HepG2 (cell line): Measurements from ENCODE around the gene CARD16. TPM values are rescaled to one million over a fixed set of nuclear protein-coding genes. Genes with fewer than 3 reads are reported as not detected.

ENCODE experiments used
- ATAC-seq: fragments of 200-7000 bp; cut with Tn5 transposase; 3 replicates; pipeline ENCODE4 v1.9.1; 2020; ENCODE audit warnings: mild to moderate bottlenecking, moderate library complexity
- BruUV-seq: library from RNA; stranded (reverse); fragments of 400-500 nt; replicated peaks from 2 replicates; lab custom pipeline; 2021; lab: Mats Ljungman, UMichigan
- CTCF ChIA-PET: fragments of 300-600 bp; formaldehyde crosslinking; extraction: SDS; loops from one replicate; lab custom pipeline; 2021; ENCODE audit warnings: low total read pairs, inconsistent platforms, low intra/inter-chr PET ratio; lab: Yijun Ruan, JAX
- POLR2A ChIA-PET: fragments of 350-600 bp; sonication (Branson Sonifier 250); formaldehyde crosslinking; loops from one replicate; lab custom pipeline; 2020; ENCODE audit warnings: antibody characterized with exemption, inconsistent platforms; lab: Yijun Ruan, JAX
- DNase-seq: peaks from one replicate; pipeline ENCODE4 v3.0.0-alpha.2; 2015; ENCODE audit warnings: low spot score
- FAIRE-seq: peaks from 3 replicates; lab custom pipeline; 2011; peaks lifted over from hg19 to GRCh38; lab: Jason Lieb, UNC
- H2AFZ ChIP-seq: one replicate; pipeline ENCODE4 v1.6.1; 2011; ENCODE audit warnings: low read length, inconsistent platforms
- H3K27ac ChIP-seq: fragments of 300-600 bp; 3 replicates; pipeline ENCODE4 v1.8.0; 2011; ENCODE audit warnings: mixed run types, mild to moderate bottlenecking, mixed read lengths, low read length, inconsistent platforms; ENCODE audit not compliant: insufficient read depth; ENCODE audit errors: extremely low read length
- H3K27me3 ChIP-seq, 2 experiments: fragments of 200-600 bp in 1 of 2; 2 replicates in 1 of 2; 3 replicates in 1 of 2; pipeline versions ENCODE4 v1.6.0 to v1.8.0; 2011; ENCODE audit warnings: low read length in 2 of 2, mild to moderate bottlenecking in 2 of 2, moderate library complexity in 2 of 2, inconsistent platforms in 1 of 2; ENCODE audit not compliant: insufficient read depth in 2 of 2, control insufficient read depth in 1 of 2
- H3K36me3 ChIP-seq, 2 experiments: fragments of 200-600 bp in 1 of 2; replicated peaks in 1 of 2; 2 replicates in 1 of 2; 3 replicates in 1 of 2; pipeline versions ENCODE4 v1.5.1 to v1.8.0; 2011; ENCODE audit warnings: low read length in 2 of 2, inconsistent platforms in 1 of 2; ENCODE audit not compliant: insufficient read depth in 2 of 2, control insufficient read depth in 1 of 2
- H3K4me1 ChIP-seq: 2 replicates; pipeline ENCODE4 v1.5.1; 2012; ENCODE audit warnings: low read length, inconsistent platforms; ENCODE audit not compliant: insufficient read depth
- H3K4me2 ChIP-seq: 2 replicates; pipeline ENCODE4 v1.6.0; 2011; ENCODE audit warnings: low read depth, low read length, inconsistent platforms
- H3K4me3 ChIP-seq, 3 experiments: fragments of 200-600 bp in 1 of 3; sonication (generic), shearing (Covaris generic) in 1 of 3; replicated peaks in 1 of 3; 2 replicates each; pipeline ENCODE4 v1.5.1; 2011 to 2016; ENCODE audit warnings: low read length in 3 of 3, inconsistent platforms in 2 of 3, low read depth in 2 of 3, mild to moderate bottlenecking in 2 of 3, control low read depth in 1 of 3, mixed read lengths in 1 of 3; ENCODE audit not compliant: insufficient read depth in 1 of 3
- H3K79me2 ChIP-seq: one replicate; pipeline ENCODE4 v1.6.1; 2011; ENCODE audit warnings: low read length, inconsistent platforms; ENCODE audit not compliant: insufficient read depth
- H3K9ac ChIP-seq: 2 replicates; pipeline ENCODE4 v1.6.0; 2011; ENCODE audit warnings: mild to moderate bottlenecking, low read depth, low read length, inconsistent platforms; ENCODE audit not compliant: insufficient read depth
- H3K9me3 ChIP-seq: 2 replicates; pipeline ENCODE4 v1.5.1; 2012; ENCODE audit warnings: mild to moderate bottlenecking, low read length
- H4K20me1 ChIP-seq: 2 replicates; pipeline ENCODE4 v1.6.0; 2011; ENCODE audit warnings: inconsistent platforms, mild to moderate bottlenecking, low read length, moderate library complexity; ENCODE audit not compliant: insufficient read depth
- BCL6 ChIP-seq: IDR thresholded peaks from 2 replicates; pipeline ENCODE4 v1.6.1; 2016; ENCODE audit warnings: missing genetic modification reagents, missing compliant biosample characterization
- MNT ChIP-seq: fragments of 450-650 bp; IDR thresholded peaks from 2 replicates; pipeline ENCODE4 v1.6.1; 2016
- NFRKB ChIP-seq: fragments of 450-650 bp; IDR thresholded peaks from 2 replicates; pipeline ENCODE4 v1.6.1; 2017
- PLSCR1 ChIP-seq: sonication (generic); formaldehyde crosslinking; IDR thresholded peaks from 2 replicates; pipeline ENCODE4 v1.5.0; 2020; ENCODE audit warnings: missing genetic modification reagents, mild to moderate bottlenecking, borderline replicate concordance
- RFX5 ChIP-seq: IDR thresholded peaks from 2 replicates; pipeline ENCODE4 v1.6.1; 2011; ENCODE audit warnings: low read depth, low read length, improper control_type of control experiment
- THRA ChIP-seq: sonication (generic); formaldehyde crosslinking; IDR thresholded peaks from 2 replicates; pipeline ENCODE4 v1.4.0; 2020; ENCODE audit warnings: missing genetic modification reagents, borderline replicate concordance
- ZNF224 ChIP-seq: sonication (generic); formaldehyde crosslinking; IDR thresholded peaks from 2 replicates; pipeline ENCODE4 v1.5.0; 2020; ENCODE audit warnings: mild to moderate bottlenecking, missing genetic modification reagents
- ZNF510 ChIP-seq: sonication (generic); formaldehyde crosslinking; IDR thresholded peaks from 2 replicates; pipeline ENCODE4 v1.4.0; 2020; ENCODE audit warnings: low read depth, mild to moderate bottlenecking, missing genetic modification reagents
- ZNF674 ChIP-seq: sonication (generic); formaldehyde crosslinking; IDR thresholded peaks from 2 replicates; pipeline ENCODE4 v1.5.0; 2020; ENCODE audit warnings: low read depth, mild to moderate bottlenecking, missing genetic modification reagents
- ZNF784 ChIP-seq: sonication (generic); formaldehyde crosslinking; IDR thresholded peaks from 2 replicates; pipeline ENCODE4 v1.5.1; 2020; ENCODE audit warnings: missing genetic modification reagents, mild to moderate bottlenecking, borderline replicate concordance
- ZNF883 ChIP-seq: sonication (generic); formaldehyde crosslinking; IDR thresholded peaks from 2 replicates; pipeline ENCODE4 v1.5.1; 2020; ENCODE audit warnings: mild to moderate bottlenecking, missing genetic modification reagents; ENCODE audit errors: not compliant biosample characterization
- WGBS: methylation state at CpG from one replicate; pipeline ENCODE4 v1.1.6; 2017; ENCODE audit warnings: low lambda C conversion rate; 5-methylcytosine and 5-hydroxymethylcytosine counted together
- in situ Hi-C: cut with HindIII; loops from 2 replicates; pipeline ENCODE4 v1.10.0; 2017; ENCODE audit warnings: low pct_unique_long_range_greater_than_20kb; ENCODE audit not compliant: extremely low pct_ligation_motif_present
- intact Hi-C: fragments of 100-400 bp; cut with micrococcal nuclease; formaldehyde crosslinking; loops from one replicate; pipeline ENCODE4 v1.10.0; 2022; ENCODE audit not compliant: unreplicated experiment
- polyA plus RNA-seq, 8 experiments: library from polyadenylated mRNA; depleted of rRNA in 3 of 8; stranded (reverse) in 7 of 8; unstranded in 1 of 8; fragments of >200 nt; fragmentation: Illumina TruSeq in 4 of 8; extraction: Trizol in 4 of 8; gene quantifications; 2 replicates each; pipeline versions ENCODE4 v1.2.1 to v1.2.3, GENCODE V29; 2011 to 2016; ENCODE audit warnings: low read depth in 4 of 8, missing spikeins in 1 of 8, mixed read lengths in 1 of 8; ENCODE audit not compliant: insufficient read depth in 1 of 8
- total RNA-seq, 5 experiments: library from RNA; depleted of rRNA; stranded (reverse); fragments of >200 nt; fragmentation: Illumina TruSeq; extraction: Trizol; gene quantifications; 2 replicates each; pipeline ENCODE4 v1.2.3, GENCODE V29; 2016; ENCODE audit warnings: low read depth in 1 of 5
- TF ChIP-seq, protein P1 (sequence below): sonication (generic); formaldehyde crosslinking; IDR thresholded peaks from 2 replicates; pipeline ENCODE4 v1.8.1; 2023; ENCODE audit warnings: mild to moderate bottlenecking, moderate library complexity, missing genetic modification reagents

Gene CARD16
- total and polyA plus RNA-seq, 2 of the 13 experiments (the other 11 are each of a cell fraction or from before 2014, with no cell fraction given) = 0.34 TPM; not detected in 1

DNA sequence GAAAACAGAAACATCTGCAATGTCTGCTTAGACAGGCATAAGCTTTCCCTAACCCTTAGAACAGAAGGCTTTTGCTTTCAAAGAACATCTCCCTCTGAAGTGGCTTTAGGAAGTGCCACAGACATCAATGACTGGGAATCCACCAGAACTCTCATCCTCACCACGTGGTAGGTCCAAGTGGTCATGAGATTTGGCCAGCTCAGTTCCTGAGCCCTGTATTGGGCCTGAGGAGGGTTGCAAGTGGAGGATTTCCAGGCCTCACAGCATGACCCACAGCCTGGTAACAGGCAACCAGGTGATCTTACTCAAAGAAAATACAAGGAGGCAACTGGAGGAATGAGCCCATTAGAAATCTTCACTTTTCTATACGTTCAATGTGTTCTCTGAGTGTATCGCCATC lies 11.8 kb downstream of the CARD16 start:
- WGBS = 77% methylated on average over 2 of the region's 3 CpGs
- H3K9ac ChIP-seq = no peak overlapping the region
- ATAC-seq (no peak), FAIRE-seq (no peak), DNase-seq (no peak)
- no peaks in the 10 kb centered on the region for H3K79me2 ChIP-seq
- peaks cover 13% of the 10 kb centered on the region for H3K4me1 ChIP-seq
- no peaks in the 10 kb centered on the region for H4K20me1 ChIP-seq
- H3K27me3 ChIP-seq = no peaks in the 10 kb centered on the region
- no peak overlapping the region for H3K4me2 ChIP-seq
- no TSS peak for BruUV-seq
- H3K36me3 ChIP-seq = no peaks in the 10 kb centered on the region
- in situ Hi-C loops (no loop called here), intact Hi-C loops (no loop called here)
- POLR2A ChIA-PET = no interaction called here
- H3K27ac ChIP-seq = no peak overlapping the region
- CTCF ChIA-PET = no interaction called here
- H2AFZ ChIP-seq = no peak overlapping the region
- H3K4me3 ChIP-seq = no peak overlapping the region
- no peaks in the 10 kb centered on the region for H3K9me3 ChIP-seq
- TF ChIP-seq BCL6 (CRISPR knock-in tag) = 0 out of 2 replicates have a peak, but pooled peaks have one; percentile 12
- 0 out of 2 replicates have a peak, but pooled peaks have one; percentile 9 for TF ChIP-seq MNT
- no peak for TF ChIP-seq THRA

DNA sequence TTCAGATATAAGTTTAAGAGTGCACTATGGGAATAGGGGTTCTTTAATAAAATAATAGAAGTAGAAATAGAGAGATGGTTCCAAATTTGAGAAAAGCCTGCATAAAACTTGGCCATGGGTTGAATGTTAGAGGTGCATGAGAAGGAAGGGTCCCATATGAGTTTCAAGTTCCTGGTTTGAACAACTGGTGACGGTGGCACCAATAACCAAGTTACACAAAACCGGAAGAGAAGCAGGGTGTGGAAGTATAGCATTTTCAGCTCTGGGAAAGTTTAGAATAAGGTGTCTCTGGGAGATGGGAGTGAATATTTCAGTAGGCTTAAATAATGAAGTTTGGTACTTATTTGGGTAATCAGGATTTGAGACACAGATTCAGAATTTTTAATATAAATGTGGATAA lies 12.6 kb downstream of the CARD16 start:
- H3K9me3 ChIP-seq = no peaks in the 10 kb centered on the region
- no peak overlapping the region for H3K4me3 ChIP-seq
- no peaks in the 10 kb centered on the region for H3K36me3 ChIP-seq
- H2AFZ ChIP-seq = no peak overlapping the region
- no peak overlapping the region for H3K4me2 ChIP-seq
- H3K27me3 ChIP-seq = no peaks in the 10 kb centered on the region
- H4K20me1 ChIP-seq = no peaks in the 10 kb centered on the region
- H3K27ac ChIP-seq = no peak overlapping the region
- FAIRE-seq (no peak), ATAC-seq (no peak), DNase-seq (no peak)
- TF ChIP-seq ZNF510 (CRISPR knock-in tag) (no peak), RFX5 (no peak), ZNF224 (CRISPR knock-in tag) (no peak), NFRKB (no peak), ZNF883 (CRISPR knock-in tag) (no peak), ZNF674 (no peak), ZNF784 (CRISPR knock-in tag) (no peak), PLSCR1 (CRISPR knock-in tag) (no peak)
- TF ChIP-seq, protein P1, sequence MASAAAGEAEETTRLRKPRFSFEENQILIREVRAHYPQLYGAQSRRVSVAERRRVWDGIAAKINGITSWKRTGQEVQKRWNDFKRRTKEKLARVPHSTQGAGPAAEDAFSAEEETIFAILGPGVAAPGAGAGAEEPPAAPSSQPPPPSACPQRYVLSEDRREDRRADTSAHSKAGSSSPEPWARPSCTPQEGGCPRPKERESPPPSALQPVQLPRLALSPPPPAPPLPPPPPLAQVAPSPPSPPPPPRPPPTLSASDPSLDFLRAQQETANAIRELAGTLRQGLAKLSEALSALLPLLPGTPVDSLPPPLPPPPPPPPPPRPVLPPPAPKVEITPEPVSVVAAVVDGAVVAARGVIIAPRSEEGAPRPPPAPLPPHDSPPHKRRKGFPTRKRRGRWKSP (CRISPR knock-in tag) = no peak
- H3K4me1 ChIP-seq = peaks cover 13% of the 10 kb centered on the region
- no peaks in the 10 kb centered on the region for H3K79me2 ChIP-seq
- in situ Hi-C loops (no loop called here), intact Hi-C loops (no loop called here)
- BruUV-seq = no TSS peak
- no peak overlapping the region for H3K9ac ChIP-seq
- CTCF ChIA-PET = no interaction called here
- POLR2A ChIA-PET = no interaction called here
- 75% methylated on average over 2 of the region's 2 CpGs for WGBS
